Adipose tissue (tissue), 3 donors: ENCODE data around the gene SLK. TPM values are rescaled to one million over a fixed set of nuclear protein-coding genes. Genes with fewer than 3 reads are reported as not detected.

ENCODE experiments used
- H3K27ac ChIP-seq: one replicate; pipeline ENCODE4 v1.5.1; 2013; ENCODE audit warnings: low read depth, low read length
- WGBS, 3 donors: extraction: QIAGEN DNeasy Blood & Tissue Kit; methylation state at CpG; one replicate each; pipeline ENCODE4 v1.1.7; 2013; 5-methylcytosine and 5-hydroxymethylcytosine counted together
- polyA plus RNA-seq, 3 donors: library from polyadenylated mRNA; stranded (reverse); fragments of 200-250 nt; gene quantifications; one replicate each; pipeline ENCODE4 v1.2.3, GENCODE V29; 2013
- donor health status: healthy with polysubstance abuse.
- donor health status: Bipolar disorder and iron deficiency.
- donor health status: healthy.

Gene SLK
- polyA plus RNA-seq, 3 donors = 8.2 to 21.3 (median 17.1) TPM

DNA sequence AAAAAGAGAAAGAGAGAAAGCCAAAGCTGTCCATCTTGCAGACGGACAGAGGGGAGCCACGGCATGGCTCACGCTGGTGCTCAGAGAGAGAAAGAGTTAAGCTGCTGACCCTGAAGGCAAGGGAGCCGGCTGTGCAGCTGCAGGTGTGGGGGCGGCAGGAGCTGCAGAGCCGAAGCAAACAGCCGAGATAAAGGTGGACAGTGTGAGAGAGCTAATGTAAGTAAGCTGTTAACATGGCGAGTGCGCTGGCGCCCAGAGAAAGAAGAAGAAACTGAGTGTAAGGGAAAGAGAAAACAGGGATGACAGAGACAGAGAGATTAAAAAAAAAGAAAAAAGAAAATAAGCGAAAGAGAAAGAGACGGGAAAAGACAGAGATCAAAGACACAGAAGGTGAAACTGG, 100.6 kb downstream of the SLK start:
- no peak overlapping the region for H3K27ac ChIP-seq
- WGBS, 3 donors = 27 to 79% (median 73%) methylated on average over 12 of the region's 12 CpGs

DNA sequence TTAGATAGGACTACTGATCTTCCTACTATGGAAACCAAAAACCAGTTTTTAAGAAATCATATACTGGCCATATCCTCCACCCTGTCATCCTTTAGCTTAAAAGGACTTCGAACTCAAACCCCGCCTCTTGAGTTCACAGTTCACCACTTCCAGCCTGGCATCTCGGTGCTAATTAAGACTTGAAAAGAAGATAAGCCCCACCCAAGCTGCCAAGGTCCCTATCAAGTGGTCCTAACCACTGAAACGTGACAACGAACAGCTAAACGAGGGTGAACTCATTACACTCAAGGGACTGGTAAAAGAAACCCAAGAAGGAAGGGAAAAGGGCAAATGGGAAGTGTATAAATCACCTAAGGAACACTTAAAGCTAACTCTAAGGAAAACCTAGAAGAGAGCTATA, 102.7 kb downstream of the SLK start:
- 67 to 71% (median 70%) methylated on average over 6 of the region's 6 CpGs for WGBS, 3 donors
- no peak overlapping the region for H3K27ac ChIP-seq

DNA sequence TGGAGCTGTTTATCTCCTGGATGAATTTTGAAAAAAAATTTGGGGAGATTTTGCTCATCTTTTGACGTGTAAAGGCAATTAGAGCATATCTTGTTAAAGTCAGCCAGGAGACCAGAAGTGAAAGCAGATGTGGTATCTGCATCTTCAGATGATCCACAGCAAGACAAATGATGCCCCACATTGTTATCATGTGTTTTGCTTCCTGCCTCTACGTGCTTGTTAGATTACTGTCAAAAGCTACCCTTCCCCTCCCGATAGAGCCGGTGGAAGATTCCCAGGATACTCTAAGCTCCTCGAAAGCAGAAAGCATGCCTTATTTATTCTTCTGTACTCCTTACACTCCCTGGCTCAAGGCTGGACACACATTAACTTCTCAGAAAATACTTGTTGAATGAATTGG, 105.8 kb downstream of the SLK start:
- WGBS, 3 donors = 56 to 75% (median 65%) methylated on average over 5 of the region's 5 CpGs
- H3K27ac ChIP-seq = no peak overlapping the region

DNA sequence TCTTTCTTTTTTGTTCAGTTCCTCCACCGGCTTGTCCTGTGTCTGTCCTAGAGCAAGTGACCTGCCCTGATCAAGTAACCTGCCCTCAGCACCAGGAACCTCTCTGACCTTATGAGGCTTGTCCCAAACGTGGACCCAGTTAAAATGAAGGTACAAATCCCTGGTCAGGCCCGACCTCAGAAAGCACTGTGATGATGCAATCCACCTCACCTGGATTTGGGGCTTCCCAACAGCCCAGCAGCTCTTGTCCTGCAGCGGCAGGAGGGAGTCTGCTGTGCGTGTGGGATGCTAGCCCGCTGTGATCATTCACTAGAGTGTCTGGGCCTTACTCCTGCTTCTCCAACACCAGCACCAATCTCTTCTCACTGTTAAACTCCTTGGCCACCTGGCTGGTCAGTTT, 107.6 kb downstream of the SLK start:
- 86 to 90% (median 89%) methylated on average over 6 of the region's 6 CpGs for WGBS, 3 donors
- no peak overlapping the region for H3K27ac ChIP-seq

DNA sequence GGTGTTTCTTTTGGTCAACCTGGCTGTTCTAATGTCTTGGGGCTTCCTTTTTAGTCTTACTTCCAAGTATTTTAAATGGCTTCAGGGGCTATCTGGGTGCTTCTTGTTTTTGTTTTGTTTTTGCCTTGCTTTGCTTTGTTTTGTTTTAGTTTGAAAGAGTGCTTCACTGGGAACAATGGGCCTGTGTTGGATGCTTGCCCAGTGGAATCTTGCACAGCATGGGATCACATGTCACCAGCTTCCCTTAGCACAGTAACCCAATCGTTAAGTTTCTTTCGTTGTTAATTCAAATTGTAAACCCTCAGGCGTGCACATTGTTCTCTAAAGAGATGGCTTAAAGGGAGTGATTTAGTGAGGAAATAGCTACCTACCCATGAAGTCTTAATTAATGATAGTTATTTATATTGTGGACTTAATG, 109.8 kb downstream of the SLK start:
- no peak overlapping the region for H3K27ac ChIP-seq
- 20 to 32% (median 28%) methylated on average over 3 of the region's 3 CpGs for WGBS, 3 donors

DNA sequence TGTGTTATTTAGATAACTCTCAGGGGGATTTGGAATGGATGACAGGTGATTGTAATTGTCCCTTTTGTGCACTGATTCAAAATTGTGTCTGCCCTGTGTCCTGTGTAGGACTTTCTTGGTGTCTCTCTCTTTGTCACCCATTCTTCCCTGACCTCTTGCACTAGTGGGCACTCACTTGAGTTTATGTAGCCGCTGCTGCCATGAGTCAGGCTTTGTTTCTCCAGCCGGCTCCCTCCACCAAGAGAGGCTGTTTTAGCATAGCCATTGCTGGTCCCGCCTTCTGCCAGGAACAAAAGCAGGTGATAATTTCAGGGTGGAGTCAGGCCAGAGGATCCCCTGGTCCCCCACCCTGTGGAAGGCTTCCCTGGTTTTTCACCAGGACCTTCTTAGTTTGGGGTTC, 110.3 kb downstream of the SLK start:
- H3K27ac ChIP-seq = no peak overlapping the region
- 59 to 73% (median 68%) methylated on average over 3 of the region's 3 CpGs for WGBS, 3 donors

DNA sequence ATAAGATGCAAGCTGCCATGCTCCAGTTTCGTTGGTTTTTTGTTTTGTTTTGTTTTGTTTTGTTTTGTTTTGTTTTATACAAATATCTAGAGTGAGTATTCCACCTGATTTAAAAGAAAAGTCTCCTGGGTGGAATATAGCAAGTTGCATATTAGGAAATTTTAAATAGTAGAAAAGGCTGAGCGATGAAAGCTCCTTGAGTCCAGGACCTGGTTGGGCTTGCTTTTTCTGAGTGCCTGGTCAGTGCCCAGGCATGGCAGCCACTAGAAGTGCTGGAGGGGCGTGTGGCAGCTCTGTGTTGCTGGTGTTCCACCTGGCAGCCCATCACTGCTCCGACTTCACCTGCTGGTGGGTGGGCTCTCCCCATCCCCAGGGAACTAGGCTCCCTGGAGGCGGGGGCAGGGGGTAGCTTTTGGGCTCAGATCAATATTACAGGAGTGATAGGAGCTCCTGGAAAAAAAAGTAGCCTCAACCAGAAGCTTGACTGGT, 110.8 kb downstream of the SLK start:
- WGBS, 3 donors = 80 to 89% (median 87%) methylated on average over 5 of the region's 5 CpGs
- no peak overlapping the region for H3K27ac ChIP-seq

Other genes with a start within 250 kb of the SLK start
- 10 to 100 TPM in 2 of 3 donors, 1 to 10 TPM in 1; 3.0 to 61.0 (median 36.1) TPM for gene SH3PXD2A, start 111.6 kb upstream of the SLK start, polyA plus RNA-seq
- 10 to 100 TPM; 17.1 to 20.8 (median 19.1) TPM for gene STN1, start 49.0 kb upstream of the SLK start, polyA plus RNA-seq
- gene COL17A1, start 118.7 kb downstream of the SLK start, polyA plus RNA-seq = 1 to 10 TPM in 1 of 3 donors, under 1 TPM in 2; 0.12 to 1.0 (median 0.45) TPM
- 1 to 10 TPM; 3.3 to 9.6 (median 4.2) TPM for gene SFR1, start 155.0 kb downstream of the SLK start, polyA plus RNA-seq